Fibroblast of lung (primary cell): ENCODE results near the gene GON4L.

ENCODE experiments used
- EZH2 ChIP-seq: IDR thresholded peaks from 2 replicates; pipeline ENCODE4 v1.5.1; 2012; ENCODE audit warnings: low read length, control low read depth, mild to moderate bottlenecking; ENCODE audit errors: missing control alignments
- TF ChIP-seq, protein P1 (sequence below), 2 donors: IDR thresholded peaks in 1 of 2; conservative IDR thresholded peaks in 1 of 2; 1 replicate in 1 of 2; 2 replicates in 1 of 2; pipeline ENCODE4 v1.5.1; 2011 to 2012; ENCODE audit warnings: low read length in 2 of 2, control low read depth in 1 of 2, inconsistent platforms in 1 of 2, low read depth in 1 of 2, mild to moderate bottlenecking in 1 of 2

GRCh38 chr1:155776414-155776813, 80.6 kb downstream of the GON4L start:
- TF ChIP-seq, protein P1, sequence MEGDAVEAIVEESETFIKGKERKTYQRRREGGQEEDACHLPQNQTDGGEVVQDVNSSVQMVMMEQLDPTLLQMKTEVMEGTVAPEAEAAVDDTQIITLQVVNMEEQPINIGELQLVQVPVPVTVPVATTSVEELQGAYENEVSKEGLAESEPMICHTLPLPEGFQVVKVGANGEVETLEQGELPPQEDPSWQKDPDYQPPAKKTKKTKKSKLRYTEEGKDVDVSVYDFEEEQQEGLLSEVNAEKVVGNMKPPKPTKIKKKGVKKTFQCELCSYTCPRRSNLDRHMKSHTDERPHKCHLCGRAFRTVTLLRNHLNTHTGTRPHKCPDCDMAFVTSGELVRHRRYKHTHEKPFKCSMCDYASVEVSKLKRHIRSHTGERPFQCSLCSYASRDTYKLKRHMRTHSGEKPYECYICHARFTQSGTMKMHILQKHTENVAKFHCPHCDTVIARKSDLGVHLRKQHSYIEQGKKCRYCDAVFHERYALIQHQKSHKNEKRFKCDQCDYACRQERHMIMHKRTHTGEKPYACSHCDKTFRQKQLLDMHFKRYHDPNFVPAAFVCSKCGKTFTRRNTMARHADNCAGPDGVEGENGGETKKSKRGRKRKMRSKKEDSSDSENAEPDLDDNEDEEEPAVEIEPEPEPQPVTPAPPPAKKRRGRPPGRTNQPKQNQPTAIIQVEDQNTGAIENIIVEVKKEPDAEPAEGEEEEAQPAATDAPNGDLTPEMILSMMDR (conservative IDR thresholded peaks at IDR 0.05 in 1 of 2, IDR thresholded peaks at IDR 0.05 in 1 of 2; ENCODE audit: low read depth in 1 of 2, low read length in 2 of 2): no peak
- no peak for TF ChIP-seq EZH2
